H9 (cell line): ENCODE measurements around the gene HSPG2. TPM values are rescaled to one million over a fixed set of nuclear protein-coding genes. Genes with fewer than 3 reads are reported as not detected.

Experiments
- DNase-seq: peaks from one replicate; pipeline ENCODE4 v3.0.0-alpha.2; 2017
- H2AFZ ChIP-seq: one replicate; pipeline ENCODE4 v1.6.1; 2013; ENCODE audit warnings: mild to moderate bottlenecking, low read length, control low read depth, moderate library complexity
- H2AK5ac ChIP-seq: 2 replicates; pipeline ENCODE4 v1.6.1; 2013; ENCODE audit warnings: low read length, control low read depth, mixed read lengths; ENCODE audit not compliant: insufficient read length
- H2BK120ac ChIP-seq: one replicate; pipeline ENCODE4 v1.6.1; 2013; ENCODE audit warnings: low read depth, mild to moderate bottlenecking, low read length, control low read depth, inconsistent platforms; ENCODE audit not compliant: poor library complexity, severe bottlenecking
- H2BK12ac ChIP-seq: 2 replicates; pipeline ENCODE4 v1.6.1; 2013; ENCODE audit warnings: low read length, control low read depth, mixed read lengths, low read depth; ENCODE audit not compliant: insufficient read length
- H2BK15ac ChIP-seq: 2 replicates; pipeline ENCODE4 v1.6.1; 2013; ENCODE audit warnings: low read depth, low read length, control low read depth
- H2BK20ac ChIP-seq: one replicate; pipeline ENCODE4 v1.6.1; 2013; ENCODE audit warnings: low read depth, mild to moderate bottlenecking, low read length, control low read depth, inconsistent platforms; ENCODE audit not compliant: poor library complexity, severe bottlenecking
- H2BK5ac ChIP-seq: 2 replicates; pipeline ENCODE4 v1.6.1; 2013; ENCODE audit warnings: low read length, control low read depth, mixed read lengths; ENCODE audit not compliant: insufficient read length
- H3K14ac ChIP-seq: 2 replicates; pipeline ENCODE4 v1.6.1; 2013; ENCODE audit warnings: low read length, control low read depth; ENCODE audit not compliant: insufficient read depth
- H3K18ac ChIP-seq: 2 replicates; pipeline ENCODE4 v1.6.1; 2013; ENCODE audit warnings: low read depth, mild to moderate bottlenecking, mixed read lengths, low read length, control low read depth; ENCODE audit not compliant: insufficient read length
- H3K23ac ChIP-seq: 2 replicates; pipeline ENCODE4 v1.6.1; 2013; ENCODE audit warnings: low read length, control low read depth, mixed read lengths, low read depth; ENCODE audit not compliant: insufficient read length
- H3K23me2 ChIP-seq: 2 replicates; pipeline ENCODE4 v1.6.1; 2013; ENCODE audit warnings: low read depth, mild to moderate bottlenecking, mixed read lengths, low read length, control low read depth; ENCODE audit not compliant: insufficient read length, poor library complexity, severe bottlenecking
- H3K27ac ChIP-seq: 2 replicates; pipeline ENCODE4 v1.5.1; 2013; ENCODE audit warnings: low read length, control low read depth, mixed read lengths, low read depth; ENCODE audit not compliant: insufficient read length
- H3K27me3 ChIP-seq: 2 replicates; pipeline ENCODE4 v1.6.1; 2013; ENCODE audit warnings: low read length, control low read depth, inconsistent platforms; ENCODE audit not compliant: insufficient read depth
- H3K4ac ChIP-seq: 2 replicates; pipeline ENCODE4 v1.6.1; 2013; ENCODE audit warnings: low read depth, mild to moderate bottlenecking, control low read depth, inconsistent platforms, low read length, moderate library complexity
- H3K4me1 ChIP-seq: 2 replicates; pipeline ENCODE4 v1.6.1; 2013; ENCODE audit warnings: low read length, control low read depth, inconsistent platforms; ENCODE audit not compliant: insufficient read depth
- H3K4me2 ChIP-seq: 2 replicates; pipeline ENCODE4 v1.6.1; 2013; ENCODE audit warnings: low read length, control low read depth, mixed read lengths; ENCODE audit not compliant: insufficient read length, insufficient read depth
- H3K56ac ChIP-seq: 2 replicates; pipeline ENCODE4 v1.6.1; 2013; ENCODE audit warnings: low read depth, mild to moderate bottlenecking, mixed read lengths, low read length, control low read depth; ENCODE audit not compliant: insufficient read length
- H3K79me1 ChIP-seq: 2 replicates; pipeline ENCODE4 v1.6.1; 2013; ENCODE audit warnings: low read depth, mild to moderate bottlenecking, moderate library complexity, low read length, control low read depth, inconsistent platforms; ENCODE audit not compliant: insufficient read depth, poor library complexity, severe bottlenecking
- H3K79me2 ChIP-seq: 2 replicates; pipeline ENCODE4 v1.6.1; 2013; ENCODE audit warnings: low read length, control low read depth, inconsistent platforms; ENCODE audit not compliant: insufficient read depth
- H3K9ac ChIP-seq: 2 replicates; pipeline ENCODE4 v1.6.1; 2013; ENCODE audit warnings: low read length, control low read depth, mixed read lengths; ENCODE audit not compliant: insufficient read length; ENCODE audit errors: extremely low read depth
- H3K9me3 ChIP-seq: one replicate; pipeline ENCODE4 v1.6.1; 2013; ENCODE audit warnings: low read depth, low read length, inconsistent platforms; ENCODE audit not compliant: control insufficient read depth
- H3T11ph ChIP-seq: one replicate; pipeline ENCODE4 v1.6.1; 2013; ENCODE audit warnings: mild to moderate bottlenecking, low read length, control low read depth, inconsistent platforms
- H4K20me1 ChIP-seq: one replicate; pipeline ENCODE4 v1.6.1; 2013; ENCODE audit not compliant: control insufficient read depth, insufficient read length, insufficient read depth
- H4K5ac ChIP-seq: 2 replicates; pipeline ENCODE4 v1.6.1; 2013; ENCODE audit warnings: low read depth, mild to moderate bottlenecking, mixed read lengths, low read length, control low read depth; ENCODE audit not compliant: insufficient read length
- H4K8ac ChIP-seq: replicated peaks from 2 replicates; pipeline ENCODE4 v1.6.1; 2013; ENCODE audit warnings: low read length, control low read depth, mixed read lengths, low read depth; ENCODE audit not compliant: insufficient read length
- H4K91ac ChIP-seq: 2 replicates; pipeline ENCODE4 v1.6.1; 2013; ENCODE audit warnings: low read depth, mild to moderate bottlenecking, moderate library complexity, mixed read lengths, low read length, control low read depth; ENCODE audit not compliant: insufficient read length
- H3K27ac Mint-ChIP-seq, 3 experiments: 2 replicates in 2 of 3; 3 replicates in 1 of 3; pipeline ENCODE4 v1.8.0; 2020 to 2021; ENCODE audit warnings: mixed read lengths in 3 of 3, mild to moderate bottlenecking in 1 of 3, moderate library complexity in 1 of 3
- H3K27me3 Mint-ChIP-seq: 2 replicates; pipeline ENCODE4 v1.8.0; 2021; ENCODE audit warnings: low read depth, mild to moderate bottlenecking, moderate library complexity, mixed read lengths
- H3K36me3 Mint-ChIP-seq, 3 experiments: 2 replicates in 2 of 3; 3 replicates in 1 of 3; pipeline ENCODE4 v1.8.0; 2020 to 2021; ENCODE audit warnings: low read depth in 3 of 3, mixed read lengths in 3 of 3; ENCODE audit not compliant: insufficient read depth in 1 of 3
- H3K4me1 Mint-ChIP-seq, 2 experiments: 2 replicates each; pipeline ENCODE4 v1.8.0; 2020; ENCODE audit warnings: mixed read lengths in 2 of 2
- H3K4me3 Mint-ChIP-seq, 2 experiments: 2 replicates in 1 of 2; 3 replicates in 1 of 2; pipeline ENCODE4 v1.8.0; 2020 to 2021; ENCODE audit warnings: mild to moderate bottlenecking in 2 of 2, mixed read lengths in 2 of 2, moderate library complexity in 1 of 2
- H3K9me3 Mint-ChIP-seq, 2 experiments: 2 replicates in 1 of 2; 3 replicates in 1 of 2; pipeline ENCODE4 v1.8.0; 2020; ENCODE audit warnings: mild to moderate bottlenecking in 2 of 2, mixed read lengths in 2 of 2, moderate library complexity in 1 of 2
- WGBS: extraction: QIAGEN DNeasy Blood & Tissue Kit; methylation state at CpG from one replicate; pipeline ENCODE4 v1.1.7; 2013; ENCODE audit warnings: missing lambda C conversion rate, low lambda C conversion rate, mixed read lengths; ENCODE audit not compliant: insufficient read length; ENCODE audit errors: extremely low coverage; 5-methylcytosine and 5-hydroxymethylcytosine counted together
- total RNA-seq: library from RNA; stranded (reverse); gene quantifications from 2 replicates; pipeline ENCODE4 v1.2.1, GENCODE V29; 2021
- TF ChIP-seq, protein P1 (sequence below): fragments of 200-600 bp; sonication (generic); conservative IDR thresholded peaks from 3 replicates; pipeline ENCODE4 v1.8.0; 2021; ENCODE audit warnings: antibody characterized with exemption, mild to moderate bottlenecking

Gene HSPG2
- total RNA-seq, 1 experiment from 2014 or later = 90.0 TPM

- H3K4me2 ChIP-seq = no peak overlapping the region
- no peak overlapping the region for H2BK5ac ChIP-seq
- H3K23me2 ChIP-seq = no peaks in the 10 kb centered on the region
- no peak overlapping the region for H2AFZ ChIP-seq
- no peak overlapping the region for H2AK5ac ChIP-seq
- Mint-ChIP-seq H3K27ac (peak overlapping the region in 1 of 3 experiments; percentile 49; a peak in 1 of 7 replicates), H3K36me3 (peaks cover 41 to 79% (median 73%) of the 10 kb centered on the region in 3 experiments), H3K4me1 (no peaks in the 10 kb centered on the region), H3K27me3 (no peaks in the 10 kb centered on the region), H3K4me3 (no peak overlapping the region), H3K9me3 (peaks cover 16% of the 10 kb centered on the region in 2 experiments)
- H3K79me2 ChIP-seq = no peaks in the 10 kb centered on the region
- no peak overlapping the region for H4K91ac ChIP-seq
- H3K14ac ChIP-seq = no peak overlapping the region
- no peak overlapping the region for H2BK12ac ChIP-seq
- no peak overlapping the region for H4K5ac ChIP-seq
- no peaks in the 10 kb centered on the region for H3K27me3 ChIP-seq
- H3K4me1 ChIP-seq = no peaks in the 10 kb centered on the region
- no peak overlapping the region for H2BK15ac ChIP-seq
- H3K23ac ChIP-seq = no peak overlapping the region
- no peak overlapping the region for H3K18ac ChIP-seq
- H3K4ac ChIP-seq = no peak overlapping the region
- WGBS = no CpG with 5 or more reads among the region's 11 CpGs
- no peaks in the 10 kb centered on the region for H4K20me1 ChIP-seq
- no peak overlapping the region for H4K8ac ChIP-seq
- TF ChIP-seq, protein P1, sequence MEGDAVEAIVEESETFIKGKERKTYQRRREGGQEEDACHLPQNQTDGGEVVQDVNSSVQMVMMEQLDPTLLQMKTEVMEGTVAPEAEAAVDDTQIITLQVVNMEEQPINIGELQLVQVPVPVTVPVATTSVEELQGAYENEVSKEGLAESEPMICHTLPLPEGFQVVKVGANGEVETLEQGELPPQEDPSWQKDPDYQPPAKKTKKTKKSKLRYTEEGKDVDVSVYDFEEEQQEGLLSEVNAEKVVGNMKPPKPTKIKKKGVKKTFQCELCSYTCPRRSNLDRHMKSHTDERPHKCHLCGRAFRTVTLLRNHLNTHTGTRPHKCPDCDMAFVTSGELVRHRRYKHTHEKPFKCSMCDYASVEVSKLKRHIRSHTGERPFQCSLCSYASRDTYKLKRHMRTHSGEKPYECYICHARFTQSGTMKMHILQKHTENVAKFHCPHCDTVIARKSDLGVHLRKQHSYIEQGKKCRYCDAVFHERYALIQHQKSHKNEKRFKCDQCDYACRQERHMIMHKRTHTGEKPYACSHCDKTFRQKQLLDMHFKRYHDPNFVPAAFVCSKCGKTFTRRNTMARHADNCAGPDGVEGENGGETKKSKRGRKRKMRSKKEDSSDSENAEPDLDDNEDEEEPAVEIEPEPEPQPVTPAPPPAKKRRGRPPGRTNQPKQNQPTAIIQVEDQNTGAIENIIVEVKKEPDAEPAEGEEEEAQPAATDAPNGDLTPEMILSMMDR = no peak
- H3T11ph ChIP-seq = no peak overlapping the region
- DNase-seq = no peak
- no peak overlapping the region for H3K56ac ChIP-seq
- H2BK20ac ChIP-seq = no peak overlapping the region
- H3K9me3 ChIP-seq = peaks cover 10% of the 10 kb centered on the region
- no peak overlapping the region for H3K9ac ChIP-seq
- no peak overlapping the region for H3K27ac ChIP-seq
- H2BK120ac ChIP-seq = no peak overlapping the region
- H3K79me1 ChIP-seq = no peaks in the 10 kb centered on the region
Observed at GRCh38 chr1:21833392-21833976, 103.6 kb downstream of the HSPG2 start.
